ENCODE results near the gene ANO10. TPM values are rescaled to one million over a fixed set of nuclear protein-coding genes. Genes with fewer than 3 reads are reported as not detected.
A peak's percentile ranks its signal among the peaks of the same experiment; 100 is the strongest.

Gene ANO10
- total RNA-seq, 4 donors from 2014 or later = 26.7 to 33.9 (median 28.7) TPM

DNA sequence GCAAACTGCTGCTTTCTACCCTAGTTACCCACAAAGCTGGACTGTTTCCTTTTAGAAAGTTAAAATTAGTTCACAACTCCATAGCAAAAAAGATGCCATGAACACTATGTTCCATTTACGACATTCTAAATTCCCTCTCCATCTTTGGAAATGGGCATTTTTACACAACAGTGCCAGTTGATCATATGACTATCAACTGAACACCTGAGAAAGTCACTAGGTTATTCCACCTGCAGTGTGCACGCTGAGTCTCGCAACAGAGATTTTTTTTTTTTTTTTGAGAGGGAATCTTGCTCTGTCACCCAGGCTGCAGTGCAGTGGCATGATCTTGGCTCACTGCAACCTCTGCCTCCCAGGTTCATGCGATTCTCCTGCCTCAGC lies 215.2 kb downstream of the ANO10 start:
- TF ChIP-seq, protein P1, sequence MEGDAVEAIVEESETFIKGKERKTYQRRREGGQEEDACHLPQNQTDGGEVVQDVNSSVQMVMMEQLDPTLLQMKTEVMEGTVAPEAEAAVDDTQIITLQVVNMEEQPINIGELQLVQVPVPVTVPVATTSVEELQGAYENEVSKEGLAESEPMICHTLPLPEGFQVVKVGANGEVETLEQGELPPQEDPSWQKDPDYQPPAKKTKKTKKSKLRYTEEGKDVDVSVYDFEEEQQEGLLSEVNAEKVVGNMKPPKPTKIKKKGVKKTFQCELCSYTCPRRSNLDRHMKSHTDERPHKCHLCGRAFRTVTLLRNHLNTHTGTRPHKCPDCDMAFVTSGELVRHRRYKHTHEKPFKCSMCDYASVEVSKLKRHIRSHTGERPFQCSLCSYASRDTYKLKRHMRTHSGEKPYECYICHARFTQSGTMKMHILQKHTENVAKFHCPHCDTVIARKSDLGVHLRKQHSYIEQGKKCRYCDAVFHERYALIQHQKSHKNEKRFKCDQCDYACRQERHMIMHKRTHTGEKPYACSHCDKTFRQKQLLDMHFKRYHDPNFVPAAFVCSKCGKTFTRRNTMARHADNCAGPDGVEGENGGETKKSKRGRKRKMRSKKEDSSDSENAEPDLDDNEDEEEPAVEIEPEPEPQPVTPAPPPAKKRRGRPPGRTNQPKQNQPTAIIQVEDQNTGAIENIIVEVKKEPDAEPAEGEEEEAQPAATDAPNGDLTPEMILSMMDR (IDR thresholded peaks at IDR 0.05) = no peak
- no peak for TF ChIP-seq POLR2A (IDR thresholded peaks at IDR 0.05)
- WGBS, 2 donors = 96 to 97% methylated on average over 4 of the region's 4 CpGs
- no peak for DNase-seq
- Histone ChIP-seq H3K4me1 (peaks cover 17 to 22% of the 10 kb centered on the region in 2 donors), H3K27me3 (no peaks in the 10 kb centered on the region), H3K27ac (no peak overlapping the region), H3K9me3 (no peaks in the 10 kb centered on the region), H3K36me3 (no peaks in the 10 kb centered on the region), H3K4me3 (replicated peaks in 1 of 3) (no peak overlapping the region)
- intact Hi-C loops (cut with DNase I) = no loop called here

DNA sequence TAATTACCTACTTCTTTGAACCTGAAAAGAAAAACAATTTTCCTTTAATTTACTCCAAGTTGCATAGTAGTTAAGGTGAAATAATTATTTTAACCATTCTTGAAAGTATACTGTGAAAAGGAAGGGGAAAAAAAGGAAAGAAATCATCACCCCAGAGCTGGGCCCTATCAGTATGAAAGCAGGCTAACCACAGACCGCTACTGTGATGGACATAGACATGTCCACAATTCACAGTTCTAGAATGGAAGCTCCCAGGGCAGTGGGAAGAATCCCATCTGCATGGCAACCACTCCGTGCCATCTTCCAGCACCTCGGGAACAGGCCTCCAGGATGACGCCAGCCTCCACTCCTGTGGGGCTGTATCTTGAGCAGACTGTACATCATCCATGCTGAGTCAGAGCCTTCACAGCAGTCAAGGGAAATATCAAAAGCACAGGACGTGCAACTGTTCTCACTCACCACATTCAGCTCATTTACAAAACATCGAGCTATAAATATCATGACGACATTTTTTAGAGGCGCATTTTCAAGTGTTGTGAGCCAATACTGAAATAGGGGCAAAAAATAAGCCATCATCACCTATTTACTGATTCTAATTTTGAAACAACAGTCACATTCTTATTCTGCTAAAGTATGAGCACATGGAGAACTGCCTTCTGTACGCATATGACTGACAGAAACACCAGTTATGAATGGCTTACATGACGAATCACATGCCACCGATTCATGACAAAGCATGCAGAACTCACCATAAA lies 215.7 kb downstream of the ANO10 start:
- Histone ChIP-seq H3K4me1 (peaks cover 12 to 16% of the 10 kb centered on the region in 2 donors), H3K27me3 (no peaks in the 10 kb centered on the region), H3K9me3 (no peaks in the 10 kb centered on the region), H3K36me3 (no peaks in the 10 kb centered on the region), H3K4me3 (replicated peaks in 1 of 3) (no peak overlapping the region), H3K27ac (peak overlapping the region in 1 of 3 donors; percentile 9)
- 83 to 87% methylated on average over 11 of the region's 11 CpGs for WGBS, 2 donors
- intact Hi-C loops (cut with DNase I) = no loop called here
- TF ChIP-seq, protein P1 (IDR thresholded peaks at IDR 0.05) = no peak
- TF ChIP-seq POLR2A (IDR thresholded peaks at IDR 0.05) = no peak
- no peak for DNase-seq

DNA sequence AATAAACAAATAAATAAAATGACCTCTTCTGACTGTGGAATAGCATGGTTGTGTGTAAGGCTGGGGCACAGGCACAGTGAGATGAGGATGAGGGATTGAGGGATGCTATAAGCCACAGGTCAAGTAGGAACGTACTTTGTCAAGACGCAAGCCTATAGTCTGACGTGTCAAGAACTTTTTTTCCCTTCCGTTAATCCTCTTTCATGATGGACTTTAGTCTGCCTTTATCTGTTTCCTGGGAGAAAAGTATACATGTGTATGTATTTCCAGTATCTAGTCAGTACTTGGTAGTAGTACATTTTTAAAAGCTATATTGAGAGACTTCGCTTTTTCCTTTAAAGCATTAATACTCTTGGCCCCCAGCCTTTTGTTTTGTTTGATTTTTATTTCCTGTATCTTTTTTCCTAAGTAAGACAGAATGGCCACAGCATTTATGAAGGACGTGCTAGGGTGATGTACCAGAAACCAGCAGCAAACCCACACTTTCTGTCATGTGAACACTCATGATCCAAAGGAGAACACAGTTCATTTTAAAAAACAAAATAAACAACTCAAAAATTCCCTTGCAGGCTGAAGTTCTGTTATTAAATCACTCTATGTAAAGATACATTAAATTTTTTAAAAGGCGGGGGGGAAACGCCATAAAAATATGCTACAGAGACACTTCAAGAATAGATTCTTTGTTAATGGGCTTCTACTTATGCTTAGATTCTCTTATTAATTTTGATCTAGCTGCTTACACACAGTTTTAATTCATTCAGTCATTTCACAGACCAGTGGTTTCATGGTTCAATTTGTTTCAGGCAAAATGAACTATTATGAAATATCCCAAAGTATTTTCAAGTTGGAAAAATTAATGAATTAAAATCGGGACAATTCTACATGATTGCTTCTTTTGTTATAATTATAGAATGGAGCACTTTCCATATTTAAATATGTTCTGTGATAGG lies 220.8 kb downstream of the ANO10 start:
- TF ChIP-seq POLR2A (IDR thresholded peaks at IDR 0.05) = no peak
- TF ChIP-seq, protein P1 (IDR thresholded peaks at IDR 0.05) = no peak
- Histone ChIP-seq H3K27me3 (no peaks in the 10 kb centered on the region), H3K27ac (no peak overlapping the region), H3K36me3 (no peaks in the 10 kb centered on the region), H3K9me3 (no peaks in the 10 kb centered on the region), H3K4me3 (replicated peaks in 1 of 3) (no peak overlapping the region), H3K4me1 (peaks cover 10 to 22% of the 10 kb centered on the region in 2 donors)
- intact Hi-C loops (cut with DNase I) = no loop called here
- no peak for DNase-seq
- WGBS, 2 donors = 88% methylated on average over 9 of the region's 9 CpGs

DNA sequence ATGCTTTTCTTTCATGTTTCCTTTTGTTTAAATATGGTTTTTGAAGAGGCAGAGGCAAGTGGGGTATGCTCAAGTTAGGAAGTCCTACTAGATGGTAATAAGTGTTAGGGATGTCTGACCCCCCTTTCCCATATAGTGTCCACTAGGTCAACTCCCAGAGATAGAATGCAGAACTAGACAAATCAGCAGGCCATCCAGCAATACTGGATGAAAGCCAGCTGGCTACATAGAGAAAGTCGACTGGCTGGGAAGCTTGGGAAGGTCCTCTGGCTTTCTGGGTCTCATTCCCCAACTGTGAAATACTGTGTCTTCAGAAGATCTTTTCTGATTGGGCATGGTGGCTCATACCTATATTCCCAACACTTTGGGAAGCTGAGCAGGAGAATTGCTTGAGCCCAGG lies 221.6 kb downstream of the ANO10 start:
- no peaks in the 10 kb centered on the region for H3K36me3 ChIP-seq
- WGBS, 2 donors = 35 to 38% methylated on average over 1 of the region's 1 CpG
- no peak overlapping the region for H3K4me3 ChIP-seq (replicated peaks in 1 of 3)
- no peaks in the 10 kb centered on the region for H3K27me3 ChIP-seq
- no peak overlapping the region for H3K27ac ChIP-seq
- TF ChIP-seq, protein P1 (IDR thresholded peaks at IDR 0.05) = no peak
- no peak for TF ChIP-seq POLR2A (IDR thresholded peaks at IDR 0.05)
- H3K4me1 ChIP-seq = peaks cover 1 to 13% of the 10 kb centered on the region in 2 donors
- no peak for DNase-seq
- H3K9me3 ChIP-seq = no peaks in the 10 kb centered on the region
- intact Hi-C loops (cut with DNase I) = no loop called here

All from thyroid gland (tissue), 4 donors.